HG03442 (cell line): ENCODE data around the gene GAS2L2.

Experiments
- ATAC-seq: cut with Tn5 transposase; IDR thresholded peaks from one replicate; pipeline ENCODE4 v1.9.1; 2021; ENCODE audit warnings: mild to moderate bottlenecking, moderate library complexity; ENCODE audit not compliant: unreplicated experiment

GAS2L2 gene

DNA sequence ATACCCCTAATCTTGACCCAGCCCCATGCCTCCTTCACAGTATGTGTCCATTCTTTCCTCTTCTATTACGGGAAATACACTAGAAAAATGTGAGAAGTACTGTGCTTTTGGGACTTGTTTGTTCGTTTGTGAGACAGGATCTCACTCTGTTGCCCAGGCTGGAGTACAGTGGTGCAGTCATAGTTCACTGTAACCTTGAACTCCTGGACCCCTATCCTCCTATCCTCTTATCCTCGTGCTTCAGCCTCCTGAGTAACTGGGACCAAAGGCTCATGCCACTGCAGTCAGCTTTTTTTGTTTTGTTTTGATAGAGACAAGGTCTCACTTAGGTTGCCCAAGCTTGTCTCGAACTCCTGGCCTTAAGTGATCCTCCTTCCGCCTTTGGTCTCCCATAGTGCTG is 51.5 kb downstream of the GAS2L2 start:
- ATAC-seq: no peak

GRCh38 chr17:35700150-35700549 is 52.9 kb downstream of the GAS2L2 start:
- no peak for ATAC-seq

DNA sequence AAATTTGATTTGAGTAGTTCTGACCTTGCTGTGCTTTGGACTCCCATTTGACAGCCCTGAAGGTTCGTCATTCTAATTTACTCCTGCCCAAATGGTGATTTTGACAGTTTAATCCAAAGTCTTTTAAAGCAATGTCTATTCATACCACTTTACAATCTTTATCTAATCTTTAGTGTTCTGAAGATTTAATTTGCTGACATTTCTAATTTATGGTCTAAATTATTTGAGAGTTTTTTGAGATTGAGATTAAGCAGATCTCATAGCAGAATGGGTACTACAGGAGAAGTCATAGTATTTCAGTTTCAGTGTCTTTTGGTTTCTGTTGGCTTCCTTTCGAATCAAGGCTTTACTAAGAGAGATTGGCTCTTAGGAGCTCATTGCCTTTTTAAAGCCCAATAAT is 54.2 kb downstream of the GAS2L2 start:
- no peak for ATAC-seq

GRCh38 chr17:35695613-35696012 is 57.4 kb downstream of the GAS2L2 start:
- ATAC-seq: no peak

GRCh38 chr17:35694906-35695305 is 58.1 kb downstream of the GAS2L2 start:
- ATAC-seq: no peak
